Left lung (tissue), 10 donors: ENCODE measurements around the gene CYP19A1. TPM values are rescaled to one million over a fixed set of nuclear protein-coding genes. Genes with fewer than 3 reads are reported as not detected.

Experiments used
- ATAC-seq: fragments of 200-7000 bp; cut with Tn5 transposase; one replicate; pipeline ENCODE4 v1.9.1; 2020; ENCODE audit warnings: moderate library complexity
- DNase-seq, 4 donors: peaks; one replicate each; pipeline ENCODE4 v3.0.0-alpha.2; 2013 to 2020
- H3K27ac ChIP-seq, 2 donors: fragments of 200-600 bp; sonication (generic) in 1 of 2; one replicate each; pipeline versions ENCODE4 v1.5.0 to v1.8.0; 2020 to 2021
- H3K27me3 ChIP-seq, 2 donors: fragments of 200-600 bp; sonication (generic) in 1 of 2; one replicate each; pipeline versions ENCODE4 v1.5.0 to v1.8.0; 2020 to 2021
- H3K36me3 ChIP-seq, 2 donors: fragments of 200-600 bp; sonication (generic) in 1 of 2; one replicate each; pipeline versions ENCODE4 v1.5.0 to v1.8.0; 2020 to 2021
- H3K4me1 ChIP-seq, 2 donors: fragments of 200-600 bp; one replicate each; pipeline ENCODE4 v1.8.0; 2021
- H3K4me3 ChIP-seq, 2 donors: fragments of 200-600 bp; sonication (generic) in 1 of 2; one replicate each; pipeline versions ENCODE4 v1.5.0 to v1.8.0; 2020 to 2021; ENCODE audit warnings: mild to moderate bottlenecking in 1 of 2
- H3K9me3 ChIP-seq, 2 donors: fragments of 200-600 bp; sonication (generic) in 1 of 2; one replicate each; pipeline versions ENCODE4 v1.5.0 to v1.8.0; 2020 to 2021
- CTCF ChIP-seq, 2 donors: fragments of 200-600 bp; sonication (generic) in 1 of 2; IDR thresholded peaks; one replicate each; pipeline versions ENCODE4 v1.5.0 to v1.8.0; 2021; ENCODE audit warnings: antibody characterized with exemption in 2 of 2
- intact Hi-C, 2 donors: fragments of 100-400 bp; cut with DNase I; formaldehyde crosslinking; loops; one replicate each; pipeline versions ENCODE4 v1.11.2 to v1.14.2; 2022
- polyA plus RNA-seq, 6 donors: library from polyadenylated mRNA; unstranded; fragments of 120-200 nt; gene quantifications; one replicate each; pipeline ENCODE4 v1.2.1, GENCODE V29; 2013; ENCODE audit not compliant: insufficient read length in 6 of 6
- total RNA-seq, 2 donors: library from RNA; stranded (reverse); fragmentation: NEBNext Ultra II Directional; extraction: Animal tissue kit (Norgen Biotek cat#: 25700); gene quantifications; one replicate each; pipeline ENCODE4 v1.2.1, GENCODE V29; 2021
- donor health status: DM: no; HTN: yes; CAD: no.
- donor health status: DM: no; HTN: no; CAD: no.

Gene CYP19A1
- total and polyA plus RNA-seq, 8 donors: 0.13 to 7.1 (median 0.47) TPM; not detected in 2

GRCh38 chr15:51212909-51213308, 125.5 kb downstream of the CYP19A1 start:
- Histone ChIP-seq H3K4me1 (no peaks in the 10 kb centered on the region), H3K27me3 (peaks cover 0 to 6% of the 10 kb centered on the region in 2 donors), H3K9me3 (no peaks in the 10 kb centered on the region), H3K36me3 (no peaks in the 10 kb centered on the region), H3K27ac (no peak overlapping the region), H3K4me3 (no peak overlapping the region)
- no peak for TF ChIP-seq CTCF (IDR thresholded peaks at IDR 0.05)
- intact Hi-C loops: no loop called here
- ATAC-seq: no peak
- DNase-seq: no peak

- Histone ChIP-seq H3K9me3 (no peaks in the 10 kb centered on the region), H3K27me3 (peaks cover 0 to 6% of the 10 kb centered on the region in 2 donors), H3K4me3 (no peak overlapping the region), H3K27ac (no peak overlapping the region), H3K36me3 (no peaks in the 10 kb centered on the region), H3K4me1 (no peaks in the 10 kb centered on the region)
- intact Hi-C loops: no loop called here
- DNase-seq (no peak), ATAC-seq (no peak)
- no peak for TF ChIP-seq CTCF (IDR thresholded peaks at IDR 0.05)
Observed at GRCh38 chr15:51212239-51212638, 126.2 kb downstream of the CYP19A1 start.

GRCh38 chr15:51205050-51205975, 133.1 kb downstream of the CYP19A1 start:
- no peak overlapping the region for H3K27ac ChIP-seq
- H3K36me3 ChIP-seq: no peaks in the 10 kb centered on the region
- H3K27me3 ChIP-seq: peaks cover 0 to 14% of the 10 kb centered on the region in 2 donors
- no peak for DNase-seq
- H3K4me3 ChIP-seq: no peak overlapping the region
- no peaks in the 10 kb centered on the region for H3K9me3 ChIP-seq
- intact Hi-C loops: no loop called here
- H3K4me1 ChIP-seq: peaks cover 0 to 10% of the 10 kb centered on the region in 2 donors
- no peak for TF ChIP-seq CTCF (IDR thresholded peaks at IDR 0.05)
- no peak for ATAC-seq

GRCh38 chr15:51203797-51204196, 134.6 kb downstream of the CYP19A1 start:
- no peaks in the 10 kb centered on the region for H3K9me3 ChIP-seq
- no peaks in the 10 kb centered on the region for H3K36me3 ChIP-seq
- no peak overlapping the region for H3K4me3 ChIP-seq
- DNase-seq (no peak), ATAC-seq (no peak)
- peaks cover 0 to 14% of the 10 kb centered on the region in 2 donors for H3K27me3 ChIP-seq
- no peak overlapping the region for H3K27ac ChIP-seq
- H3K4me1 ChIP-seq: peaks cover 0 to 10% of the 10 kb centered on the region in 2 donors
- no peak for TF ChIP-seq CTCF (IDR thresholded peaks at IDR 0.05)
- intact Hi-C loops: no loop called here

GRCh38 chr15:51202783-51203182, 135.6 kb downstream of the CYP19A1 start:
- no peak overlapping the region for H3K4me3 ChIP-seq
- no peak for TF ChIP-seq CTCF (IDR thresholded peaks at IDR 0.05)
- no peaks in the 10 kb centered on the region for H3K36me3 ChIP-seq
- H3K4me1 ChIP-seq: peaks cover 0 to 10% of the 10 kb centered on the region in 2 donors
- H3K27ac ChIP-seq: no peak overlapping the region
- no peaks in the 10 kb centered on the region for H3K9me3 ChIP-seq
- intact Hi-C loops: no loop called here
- ATAC-seq (no peak), DNase-seq (no peak)
- peaks cover 0 to 16% of the 10 kb centered on the region in 2 donors for H3K27me3 ChIP-seq
